Skeletal muscle cell (primary cell): ENCODE data around the gene ZNF24.

Experiments used
- DNase-seq: peaks from one replicate; pipeline ENCODE4 v3.0.0-alpha.2; 2010; ENCODE audit warnings: low read depth
- H3K4me3 ChIP-seq: 2 replicates; pipeline ENCODE4 v1.5.1; 2011; ENCODE audit warnings: low read depth, mild to moderate bottlenecking, control low read depth, low read length, moderate library complexity

The ZNF24 gene

GRCh38 chr18:35361570-35362321 lies 17.5 kb upstream of the ZNF24 start:
- no peak for DNase-seq
- H3K4me3 ChIP-seq: no peak overlapping the region

- H3K4me3 ChIP-seq: peak overlapping the region; percentile 31
- DNase-seq: peak; percentile 64
These were observed 11.0 kb upstream of the ZNF24 start for GRCh38 chr18:35355140-35355618.

- H3K4me3 ChIP-seq: no peak overlapping the region
- DNase-seq: no peak
These were observed 8.6 kb upstream of the ZNF24 start for GRCh38 chr18:35352778-35353177.

- DNase-seq: no peak
These were observed 8.1 kb upstream of the ZNF24 start for GRCh38 chr18:35352283-35352682.

GRCh38 chr18:35348001-35348400 lies 3.8 kb upstream of the ZNF24 start:
- DNase-seq: no peak

More at GRCh38 chr18:35352283-35352682, 8.1 kb upstream of the ZNF24 start:
- no peak overlapping the region for H3K4me3 ChIP-seq

GRCh38 chr18:35345950-35346349 lies 1.7 kb upstream of the ZNF24 start:
- DNase-seq: no peak
- H3K4me3 ChIP-seq: no peak overlapping the region

More at GRCh38 chr18:35348001-35348400, 3.8 kb upstream of the ZNF24 start:
- H3K4me3 ChIP-seq: no peak overlapping the region

GRCh38 chr18:35345460-35345921 lies 1.3 kb upstream of the ZNF24 start:
- no peak overlapping the region for H3K4me3 ChIP-seq
- no peak for DNase-seq

- peak overlapping the region; percentile 83 for H3K4me3 ChIP-seq
- DNase-seq: no peak
These were observed 678 bp upstream of the ZNF24 start for GRCh38 chr18:35344736-35345459.

- no peak for DNase-seq
- H3K4me3 ChIP-seq: peak overlapping the region; percentile 83
These were observed 708 bp downstream of the ZNF24 start for GRCh38 chr18:35343488-35343935.

GRCh38 chr18:35337286-35337685 lies 6.9 kb downstream of the ZNF24 start:
- DNase-seq: no peak
- no peak overlapping the region for H3K4me3 ChIP-seq

- H3K4me3 ChIP-seq: no peak overlapping the region
- DNase-seq: no peak
These were observed 8.4 kb downstream of the ZNF24 start for GRCh38 chr18:35335866-35336265.

- H3K4me3 ChIP-seq: no peak overlapping the region
- DNase-seq: no peak
These were observed 9.4 kb downstream of the ZNF24 start for GRCh38 chr18:35334821-35335220.

GRCh38 chr18:35334212-35334611 lies 10.0 kb downstream of the ZNF24 start:
- H3K4me3 ChIP-seq: no peak overlapping the region
- DNase-seq: no peak

GRCh38 chr18:35331367-35332087 lies 12.7 kb downstream of the ZNF24 start:
- no peak for DNase-seq
- H3K4me3 ChIP-seq: no peak overlapping the region

- no peak for DNase-seq
- no peak overlapping the region for H3K4me3 ChIP-seq
These were observed 15.4 kb downstream of the ZNF24 start for GRCh38 chr18:35328868-35329267.

- DNase-seq: no peak
These were observed 17.4 kb downstream of the ZNF24 start for GRCh38 chr18:35326695-35327387.

GRCh38 chr18:35324926-35325655 lies 19.1 kb downstream of the ZNF24 start:
- no peak for DNase-seq
- H3K4me3 ChIP-seq: no peak overlapping the region

More at GRCh38 chr18:35326695-35327387, 17.4 kb downstream of the ZNF24 start:
- H3K4me3 ChIP-seq: no peak overlapping the region
